ENCODE measurements around the gene PROSER3.

DNA sequence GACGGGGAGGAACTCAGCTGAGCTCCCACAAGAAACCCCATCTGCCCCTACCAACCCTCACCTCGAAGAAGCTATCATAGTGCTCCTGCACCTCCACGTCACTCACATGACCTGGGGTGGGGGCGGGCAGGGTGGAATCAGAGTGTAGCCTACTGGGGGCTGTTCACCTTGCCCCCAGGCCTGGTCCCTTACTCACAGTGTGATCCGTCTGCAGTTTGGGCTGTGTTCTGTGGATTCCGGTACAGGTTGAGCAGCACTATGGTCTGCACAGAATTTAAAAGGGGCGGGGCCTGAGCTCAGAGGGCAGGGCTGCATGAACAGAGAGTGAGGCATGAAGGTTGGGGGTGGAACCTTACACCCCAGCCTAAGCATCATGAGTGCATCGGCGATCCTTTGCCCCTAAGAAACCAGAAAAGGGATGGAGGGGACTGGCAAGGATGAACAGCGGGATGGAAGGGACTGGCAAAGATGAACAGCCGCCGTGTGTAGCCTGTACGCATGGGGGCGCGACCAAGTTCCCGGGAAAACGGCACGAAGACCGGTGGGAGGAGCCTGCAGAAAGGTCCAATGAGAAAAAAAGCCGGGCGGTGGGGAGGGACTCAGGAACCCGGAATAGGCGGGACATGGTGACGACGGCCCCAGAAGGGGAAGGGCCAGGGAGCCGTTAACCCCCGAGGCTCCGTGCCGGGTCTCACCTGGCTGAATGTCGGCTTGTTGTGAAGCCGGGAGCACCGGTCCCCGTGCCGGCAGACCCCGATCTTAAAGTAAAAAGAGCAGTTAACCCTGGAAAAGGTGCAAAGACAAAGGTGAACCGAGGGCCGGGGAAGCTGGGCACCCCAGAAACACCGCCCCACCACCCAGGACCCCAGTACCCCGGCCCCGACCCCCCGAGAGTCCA is 13.3 kb upstream of the PROSER3 start:
- peak; percentile 44 to 52 for TF ChIP-seq CTCF (conservative IDR thresholded peaks at IDR 0.05 in 1 of 2, IDR thresholded peaks at IDR 0.05 in 1 of 2; ENCODE audit: low read depth in 1 of 2, low read length in 2 of 2)
- no peak for TF ChIP-seq EZH2 (IDR thresholded peaks at IDR 0.05; ENCODE audit: low read length, missing control alignments)
